HEK293 (cell line): ENCODE results near the gene TRAF1.

ENCODE experiments used
- CTCF ChIA-PET: fragments of 350-600 bp; formaldehyde crosslinking; extraction: SDS; loops from one replicate; lab custom pipeline; 2021; ENCODE audit warnings: antibody characterized with exemption; lab: Yijun Ruan, JAX
- POLR2A ChIA-PET: fragments of 300-600 bp; formaldehyde crosslinking; extraction: SDS; loops from one replicate; lab custom pipeline; 2020; ENCODE audit warnings: antibody characterized with exemption, inconsistent platforms; lab: Yijun Ruan, JAX
- H3K27ac ChIP-seq: fragments of 200-500 bp; sonication (Bioruptor generic); 2 replicates; pipeline ENCODE4 v1.5.1; 2014; ENCODE audit warnings: low read depth, low read length, control low read depth, inconsistent platforms; ENCODE audit errors: extremely low read depth
- H3K36me3 ChIP-seq, 2 experiments: fragments of 200-500 bp in 1 of 2; sonication (Bioruptor generic) in 1 of 2; 1 replicate in 1 of 2; 2 replicates in 1 of 2; pipeline ENCODE4 v1.5.1; 2014 to 2017; ENCODE audit warnings: inconsistent platforms in 2 of 2, low read length in 2 of 2; ENCODE audit not compliant: control insufficient read depth in 2 of 2, insufficient read depth in 1 of 2
- H3K4me1 ChIP-seq: fragments of 200-500 bp; sonication (Bioruptor generic); 2 replicates; pipeline ENCODE4 v1.5.1; 2014; ENCODE audit warnings: mild to moderate bottlenecking, low read length, inconsistent platforms; ENCODE audit not compliant: control insufficient read depth, insufficient read depth
- H3K4me3 ChIP-seq: 2 replicates; pipeline ENCODE4 v1.5.1; 2011; ENCODE audit warnings: low read depth, mild to moderate bottlenecking, control low read depth, low read length, moderate library complexity
- H3K9me3 ChIP-seq: fragments of 200-500 bp; sonication (Bioruptor generic); 2 replicates; pipeline ENCODE4 v1.5.1; 2014; ENCODE audit warnings: low read depth, low read length, inconsistent platforms; ENCODE audit not compliant: control insufficient read depth, insufficient read depth
- EGR2 ChIP-seq: fragments of 450-650 bp; formaldehyde crosslinking; IDR thresholded peaks from 2 replicates; pipeline ENCODE4 v1.5.1; 2016; ENCODE audit warnings: low read depth, missing biosample characterization, missing genetic modification characterization
- GLI2 ChIP-seq: fragments of 450-650 bp; formaldehyde crosslinking; IDR thresholded peaks from 2 replicates; pipeline ENCODE4; 2017; ENCODE audit warnings: missing biosample characterization, missing genetic modification characterization, low read depth, borderline replicate concordance
- HOXC10 ChIP-seq: sonication (generic); formaldehyde crosslinking; IDR thresholded peaks from 2 replicates; pipeline ENCODE4 v1.8.1; 2023; ENCODE audit warnings: mild to moderate bottlenecking, missing genetic modification reagents
- KLF9 ChIP-seq: fragments of 450-650 bp; formaldehyde crosslinking; IDR thresholded peaks from 2 replicates; pipeline ENCODE4 v1.5.1; 2016; ENCODE audit warnings: missing biosample characterization, missing genetic modification characterization, low read depth
- MZF1 ChIP-seq: fragments of 450-650 bp; formaldehyde crosslinking; IDR thresholded peaks from 2 replicates; pipeline ENCODE4 v1.5.1; 2017; ENCODE audit warnings: missing biosample characterization, missing genetic modification characterization, borderline replicate concordance
- REPIN1 ChIP-seq: fragments of 450-650 bp; formaldehyde crosslinking; IDR thresholded peaks from 2 replicates; pipeline ENCODE4 v1.5.1; 2017; ENCODE audit warnings: missing biosample characterization, missing genetic modification characterization, low read depth
- ZFP37 ChIP-seq: fragments of 450-650 bp; formaldehyde crosslinking; IDR thresholded peaks from 2 replicates; pipeline ENCODE4 v1.5.1; 2016; ENCODE audit warnings: missing biosample characterization, missing genetic modification characterization
- ZNF114 ChIP-seq: fragments of 450-650 bp; formaldehyde crosslinking; IDR thresholded peaks from 2 replicates; pipeline ENCODE4 v1.5.0; 2017; ENCODE audit warnings: missing biosample characterization, missing genetic modification characterization
- ZNF169 ChIP-seq: fragments of 450-650 bp; formaldehyde crosslinking; IDR thresholded peaks from 2 replicates; pipeline ENCODE4 v1.5.1; 2016; ENCODE audit warnings: missing biosample characterization, missing genetic modification characterization
- ZNF221 ChIP-seq: fragments of 450-650 bp; formaldehyde crosslinking; IDR thresholded peaks from 2 replicates; pipeline ENCODE4 v1.5.1; 2017; ENCODE audit warnings: missing biosample characterization, missing genetic modification characterization, borderline replicate concordance
- ZNF324 ChIP-seq: fragments of 450-650 bp; formaldehyde crosslinking; IDR thresholded peaks from 2 replicates; pipeline ENCODE4 v1.5.1; 2016; ENCODE audit warnings: missing biosample characterization, missing genetic modification characterization
- ZNF391 ChIP-seq: fragments of 450-650 bp; formaldehyde crosslinking; IDR thresholded peaks from 2 replicates; pipeline ENCODE4 v1.5.1; 2016; ENCODE audit warnings: low read depth, missing biosample characterization, missing genetic modification characterization, borderline replicate concordance
- ZNF416 ChIP-seq: fragments of 450-650 bp; formaldehyde crosslinking; IDR thresholded peaks from 2 replicates; pipeline ENCODE4 v1.5.1; 2016; ENCODE audit warnings: missing biosample characterization, missing genetic modification characterization
- ZNF510 ChIP-seq: fragments of 450-650 bp; formaldehyde crosslinking; IDR thresholded peaks from 2 replicates; pipeline ENCODE4 v1.5.1; 2018; ENCODE audit warnings: mild to moderate bottlenecking, missing genetic modification characterization, missing biosample characterization; ENCODE audit not compliant: insufficient replicate concordance
- ZNF560 ChIP-seq: fragments of 450-650 bp; formaldehyde crosslinking; IDR thresholded peaks from 2 replicates; pipeline ENCODE4 v1.5.1; 2017; ENCODE audit warnings: missing biosample characterization, missing genetic modification characterization, borderline replicate concordance
- ZNF561 ChIP-seq: fragments of 450-650 bp; IDR thresholded peaks from 2 replicates; pipeline ENCODE4 v1.5.1; 2018; ENCODE audit warnings: missing biosample characterization, missing genetic modification characterization, borderline replicate concordance
- ZNF585B ChIP-seq: fragments of 450-650 bp; formaldehyde crosslinking; IDR thresholded peaks from 2 replicates; pipeline ENCODE4 v1.5.1; 2016; ENCODE audit warnings: missing biosample characterization, missing genetic modification characterization
- ZNF596 ChIP-seq: fragments of 450-650 bp; IDR thresholded peaks from 2 replicates; pipeline ENCODE4 v1.5.0; 2018; ENCODE audit warnings: missing biosample characterization, mild to moderate bottlenecking, missing genetic modification characterization, moderate library complexity
- ZNF677 ChIP-seq: fragments of 450-650 bp; IDR thresholded peaks from 2 replicates; pipeline ENCODE4 v1.5.0; 2018; ENCODE audit warnings: missing biosample characterization, mild to moderate bottlenecking, missing genetic modification characterization, moderate library complexity
- ZNF747 ChIP-seq: fragments of 450-650 bp; formaldehyde crosslinking; IDR thresholded peaks from 2 replicates; pipeline ENCODE4 v1.5.1; 2016; ENCODE audit warnings: missing biosample characterization, missing genetic modification characterization
- ZNF777 ChIP-seq: fragments of 450-650 bp; formaldehyde crosslinking; IDR thresholded peaks from 2 replicates; pipeline ENCODE4 v1.5.1; 2017; ENCODE audit warnings: missing biosample characterization, missing genetic modification characterization, borderline replicate concordance
- ZNF837 ChIP-seq: fragments of 450-650 bp; formaldehyde crosslinking; IDR thresholded peaks from 2 replicates; pipeline ENCODE4 v1.5.1; 2016; ENCODE audit warnings: missing biosample characterization, missing genetic modification characterization
- TF ChIP-seq, protein P1 (sequence below): fragments of 450-650 bp; formaldehyde crosslinking; IDR thresholded peaks from 2 replicates; pipeline ENCODE4 v1.5.1; 2017; ENCODE audit warnings: missing biosample characterization, missing genetic modification characterization
- TF ChIP-seq, protein P2 (sequence below): fragments of 450-650 bp; formaldehyde crosslinking; IDR thresholded peaks from 2 replicates; pipeline ENCODE4 v1.5.1; 2017; ENCODE audit warnings: missing biosample characterization, missing genetic modification characterization
- TF ChIP-seq, protein P3 (sequence below): fragments of 450-650 bp; formaldehyde crosslinking; IDR thresholded peaks from 2 replicates; pipeline ENCODE4 v1.5.1; 2016; ENCODE audit warnings: missing biosample characterization, missing genetic modification characterization

Gene TRAF1

DNA sequence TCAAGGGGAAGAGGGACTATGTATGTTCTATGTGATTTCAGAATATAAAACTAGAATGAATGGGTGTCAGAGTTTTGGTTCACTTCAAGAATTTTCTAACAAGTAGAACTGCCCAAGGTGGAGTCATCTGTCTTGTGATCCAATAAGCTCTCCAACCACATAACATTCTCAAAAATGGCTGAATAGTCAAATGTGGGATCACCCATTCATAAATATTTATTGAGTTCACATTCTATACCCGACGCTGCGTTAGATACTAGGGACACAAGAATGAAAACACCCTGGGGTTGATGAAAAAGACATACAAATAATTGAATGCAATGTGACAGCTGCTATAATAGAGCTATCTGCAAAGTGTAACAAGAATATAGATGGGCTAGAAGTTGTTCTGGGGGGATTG is 35.3 kb upstream of the TRAF1 start:
- Histone ChIP-seq H3K27ac (no peak overlapping the region), H3K9me3 (no peaks in the 10 kb centered on the region), H3K4me1 (no peaks in the 10 kb centered on the region), H3K36me3 (no peaks in the 10 kb centered on the region), H3K4me3 (no peak overlapping the region)
- TF ChIP-seq ZNF391 (tag by site-specific recombination) (no peak), ZNF561 (tag by site-specific recombination) (no peak), ZNF416 (tag by site-specific recombination) (no peak), ZNF560 (no peak), ZNF777 (no peak), ZNF169 (tag by site-specific recombination) (no peak), KLF9 (tag by site-specific recombination) (no peak), ZNF837 (tag by site-specific recombination) (no peak), ZNF114 (no peak), ZNF221 (tag by site-specific recombination) (no peak), MZF1 (tag by site-specific recombination) (no peak), GLI2 (tag by site-specific recombination) (no peak), ZNF747 (tag by site-specific recombination) (no peak), REPIN1 (tag by site-specific recombination) (no peak), HOXC10 (no peak), ZNF596 (tag by site-specific recombination) (no peak)
- TF ChIP-seq, protein P1, sequence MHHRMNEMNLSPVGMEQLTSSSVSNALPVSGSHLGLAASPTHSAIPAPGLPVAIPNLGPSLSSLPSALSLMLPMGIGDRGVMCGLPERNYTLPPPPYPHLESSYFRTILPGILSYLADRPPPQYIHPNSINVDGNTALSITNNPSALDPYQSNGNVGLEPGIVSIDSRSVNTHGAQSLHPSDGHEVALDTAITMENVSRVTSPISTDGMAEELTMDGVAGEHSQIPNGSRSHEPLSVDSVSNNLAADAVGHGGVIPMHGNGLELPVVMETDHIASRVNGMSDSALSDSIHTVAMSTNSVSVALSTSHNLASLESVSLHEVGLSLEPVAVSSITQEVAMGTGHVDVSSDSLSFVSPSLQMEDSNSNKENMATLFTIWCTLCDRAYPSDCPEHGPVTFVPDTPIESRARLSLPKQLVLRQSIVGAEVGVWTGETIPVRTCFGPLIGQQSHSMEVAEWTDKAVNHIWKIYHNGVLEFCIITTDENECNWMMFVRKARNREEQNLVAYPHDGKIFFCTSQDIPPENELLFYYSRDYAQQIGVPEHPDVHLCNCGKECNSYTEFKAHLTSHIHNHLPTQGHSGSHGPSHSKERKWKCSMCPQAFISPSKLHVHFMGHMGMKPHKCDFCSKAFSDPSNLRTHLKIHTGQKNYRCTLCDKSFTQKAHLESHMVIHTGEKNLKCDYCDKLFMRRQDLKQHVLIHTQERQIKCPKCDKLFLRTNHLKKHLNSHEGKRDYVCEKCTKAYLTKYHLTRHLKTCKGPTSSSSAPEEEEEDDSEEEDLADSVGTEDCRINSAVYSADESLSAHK (tag by site-specific recombination), result no peak
- TF ChIP-seq, protein P2, sequence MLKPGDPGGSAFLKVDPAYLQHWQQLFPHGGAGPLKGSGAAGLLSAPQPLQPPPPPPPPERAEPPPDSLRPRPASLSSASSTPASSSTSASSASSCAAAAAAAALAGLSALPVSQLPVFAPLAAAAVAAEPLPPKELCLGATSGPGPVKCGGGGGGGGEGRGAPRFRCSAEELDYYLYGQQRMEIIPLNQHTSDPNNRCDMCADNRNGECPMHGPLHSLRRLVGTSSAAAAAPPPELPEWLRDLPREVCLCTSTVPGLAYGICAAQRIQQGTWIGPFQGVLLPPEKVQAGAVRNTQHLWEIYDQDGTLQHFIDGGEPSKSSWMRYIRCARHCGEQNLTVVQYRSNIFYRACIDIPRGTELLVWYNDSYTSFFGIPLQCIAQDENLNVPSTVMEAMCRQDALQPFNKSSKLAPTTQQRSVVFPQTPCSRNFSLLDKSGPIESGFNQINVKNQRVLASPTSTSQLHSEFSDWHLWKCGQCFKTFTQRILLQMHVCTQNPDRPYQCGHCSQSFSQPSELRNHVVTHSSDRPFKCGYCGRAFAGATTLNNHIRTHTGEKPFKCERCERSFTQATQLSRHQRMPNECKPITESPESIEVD, result no peak
- ChIA-PET CTCF (interaction anchor here (0.6 kb wide), 1 partner anchor 98 kb away, joined by 4 read pairs; no protein-coding TSS in a partner anchor), POLR2A (no interaction called here)

DNA sequence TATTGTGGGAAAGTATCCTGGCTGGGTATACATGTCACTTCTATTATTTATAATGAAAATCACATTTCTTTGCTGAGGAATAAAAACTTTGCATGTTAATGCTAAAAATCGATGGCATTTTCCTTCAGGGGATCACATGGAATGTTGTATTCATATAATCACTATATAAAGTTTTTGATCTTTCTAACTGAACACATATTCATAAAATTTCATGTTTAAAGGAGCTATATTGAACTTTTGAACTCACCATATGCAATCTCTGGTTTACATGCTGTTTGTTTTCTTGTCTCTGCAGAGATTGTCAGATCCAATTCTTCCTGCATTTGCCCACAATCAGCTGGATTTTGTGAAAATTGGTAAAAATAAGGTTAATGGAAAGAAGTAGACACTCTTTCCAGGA is 33.4 kb upstream of the TRAF1 start:
- no peaks in the 10 kb centered on the region for H3K36me3 ChIP-seq
- CTCF ChIA-PET, result interaction anchor here (0.7 to 2.6 kb wide), 6 partner anchors 21 to 340 kb away, joined by 4 to 8 read pairs (median 5); no protein-coding TSS in a partner anchor
- no peak overlapping the region for H3K27ac ChIP-seq
- no peaks in the 10 kb centered on the region for H3K9me3 ChIP-seq
- H3K4me3 ChIP-seq, result no peak overlapping the region
- POLR2A ChIA-PET, result no interaction called here
- TF ChIP-seq ZNF777 (no peak), EGR2 (no peak), ZNF324 (tag by site-specific recombination) (no peak), ZFP37 (no peak), ZNF510 (no peak), ZNF585B (no peak), ZNF677 (tag by site-specific recombination) (no peak)
- TF ChIP-seq, protein P3, sequence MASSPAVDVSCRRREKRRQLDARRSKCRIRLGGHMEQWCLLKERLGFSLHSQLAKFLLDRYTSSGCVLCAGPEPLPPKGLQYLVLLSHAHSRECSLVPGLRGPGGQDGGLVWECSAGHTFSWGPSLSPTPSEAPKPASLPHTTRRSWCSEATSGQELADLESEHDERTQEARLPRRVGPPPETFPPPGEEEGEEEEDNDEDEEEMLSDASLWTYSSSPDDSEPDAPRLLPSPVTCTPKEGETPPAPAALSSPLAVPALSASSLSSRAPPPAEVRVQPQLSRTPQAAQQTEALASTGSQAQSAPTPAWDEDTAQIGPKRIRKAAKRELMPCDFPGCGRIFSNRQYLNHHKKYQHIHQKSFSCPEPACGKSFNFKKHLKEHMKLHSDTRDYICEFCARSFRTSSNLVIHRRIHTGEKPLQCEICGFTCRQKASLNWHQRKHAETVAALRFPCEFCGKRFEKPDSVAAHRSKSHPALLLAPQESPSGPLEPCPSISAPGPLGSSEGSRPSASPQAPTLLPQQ, result no peak
- no peaks in the 10 kb centered on the region for H3K4me1 ChIP-seq
